IMR-90 (cell line): ENCODE data around the gene NYAP1. TPM values are rescaled to one million over a fixed set of nuclear protein-coding genes. Genes with fewer than 3 reads are reported as not detected.
A peak's percentile ranks its signal among the peaks of the same experiment; 100 is the strongest.

Experiments
- ATAC-seq: fragments of 200-7000 bp; cut with Tn5 transposase; 2 replicates; pipeline ENCODE4 v1.9.1; 2020; ENCODE audit warnings: low read depth, mild to moderate bottlenecking, moderate library complexity
- BruUV-seq: library from RNA; stranded (reverse); fragments of 400-500 nt; replicated peaks from 2 replicates; lab custom pipeline; 2021; lab: Mats Ljungman, UMichigan
- CTCF ChIA-PET: fragments of 300-600 bp; formaldehyde crosslinking; extraction: SDS; loops from one replicate; lab custom pipeline; 2021; ENCODE audit warnings: antibody characterized with exemption; lab: Yijun Ruan, JAX
- POLR2A ChIA-PET: fragments of 300-600 bp; sonication (Branson Sonifier 250); formaldehyde crosslinking; loops from one replicate; lab custom pipeline; 2022; ENCODE audit warnings: antibody characterized with exemption; ENCODE audit not compliant: unreplicated experiment; lab: Charles Lee
- DNase-seq: peaks from one replicate; pipeline ENCODE4 v3.0.0; 2013
- H2AFZ ChIP-seq: replicated peaks from 2 replicates; pipeline ENCODE3; 2013; ENCODE audit warnings: low read length, mild to moderate bottlenecking; ENCODE audit not compliant: poor library complexity
- H2AK5ac ChIP-seq: 2 replicates; pipeline ENCODE4 v1.6.1; 2013; ENCODE audit warnings: low read depth, low read length, inconsistent platforms
- H2AK9ac ChIP-seq: replicated peaks from 2 replicates; pipeline ENCODE3; 2013; ENCODE audit warnings: mild to moderate bottlenecking, low read depth, low read length, moderate library complexity; ENCODE audit not compliant: poor library complexity
- H2BK120ac ChIP-seq: 2 replicates; pipeline ENCODE4 v1.6.1; 2013; ENCODE audit warnings: low read depth, low read length, inconsistent platforms
- H2BK15ac ChIP-seq: 3 replicates; pipeline ENCODE4 v1.6.1; 2013; ENCODE audit warnings: low read depth, low read length, inconsistent platforms
- H2BK20ac ChIP-seq: 2 replicates; pipeline ENCODE4 v1.6.1; 2013; ENCODE audit warnings: low read depth, mild to moderate bottlenecking, inconsistent platforms, low read length, moderate library complexity
- H2BK5ac ChIP-seq: 2 replicates; pipeline ENCODE4 v1.6.1; 2013; ENCODE audit warnings: mild to moderate bottlenecking, low read depth, low read length, inconsistent platforms; ENCODE audit not compliant: poor library complexity, severe bottlenecking
- H3K14ac ChIP-seq: replicated peaks from 2 replicates; pipeline ENCODE4 v1.6.1; 2013; ENCODE audit warnings: low read depth, low read length, inconsistent platforms
- H3K18ac ChIP-seq: 2 replicates; pipeline ENCODE4 v1.6.1; 2013; ENCODE audit warnings: low read depth, low read length, control low read depth
- H3K23ac ChIP-seq: 2 replicates; pipeline ENCODE4 v1.6.1; 2013; ENCODE audit warnings: low read depth, low read length, inconsistent platforms
- H3K27ac ChIP-seq: 2 replicates; pipeline ENCODE4 v1.5.1; 2013; ENCODE audit warnings: mild to moderate bottlenecking, control low read depth, low read length; ENCODE audit not compliant: insufficient read depth
- H3K27me3 ChIP-seq: 2 replicates; pipeline ENCODE4 v1.6.1; 2013; ENCODE audit warnings: low read length; ENCODE audit not compliant: control insufficient read depth, insufficient read depth
- H3K36me3 ChIP-seq: 2 replicates; pipeline ENCODE4 v1.6.1; 2013; ENCODE audit warnings: low read length, mixed read lengths; ENCODE audit not compliant: control insufficient read depth, insufficient read depth
- H3K4ac ChIP-seq: 2 replicates; pipeline ENCODE4 v1.6.1; 2013; ENCODE audit warnings: low read depth, low read length, inconsistent platforms
- H3K4me1 ChIP-seq: 2 replicates; pipeline ENCODE4 v1.6.1; 2013; ENCODE audit warnings: low read length, mixed read lengths; ENCODE audit not compliant: control insufficient read depth, insufficient read depth
- H3K4me2 ChIP-seq: 2 replicates; pipeline ENCODE4 v1.6.1; 2013; ENCODE audit warnings: low read depth, mild to moderate bottlenecking, control low read depth, low read length, moderate library complexity
- H3K4me3 ChIP-seq: 2 replicates; pipeline ENCODE4 v1.5.1; 2013; ENCODE audit warnings: low read depth, mild to moderate bottlenecking, control low read depth, low read length, moderate library complexity; ENCODE audit not compliant: insufficient read depth
- H3K56ac ChIP-seq: 2 replicates; pipeline ENCODE4 v1.6.1; 2013; ENCODE audit warnings: low read length, inconsistent platforms; ENCODE audit not compliant: insufficient read depth; ENCODE audit errors: extremely low read depth
- H3K79me1 ChIP-seq, 2 experiments: 2 replicates each; pipeline ENCODE4 v1.6.1; 2013; ENCODE audit warnings: low read length in 2 of 2, inconsistent platforms in 1 of 2, low read depth in 1 of 2
- H3K9ac ChIP-seq: 2 replicates; pipeline ENCODE4 v1.6.1; 2013; ENCODE audit warnings: low read depth, low read length, control low read depth
- H3K9me1 ChIP-seq: 2 replicates; pipeline ENCODE4 v1.6.1; 2013; ENCODE audit warnings: low read length, inconsistent platforms; ENCODE audit not compliant: insufficient read depth
- H3K9me3 ChIP-seq: 2 replicates; pipeline ENCODE4 v1.6.1; 2013; ENCODE audit warnings: low read length; ENCODE audit not compliant: control insufficient read depth, insufficient read depth
- H4K20me1 ChIP-seq: 2 replicates; pipeline ENCODE4 v1.6.1; 2013; ENCODE audit warnings: low read length, inconsistent platforms; ENCODE audit not compliant: insufficient read depth
- H4K5ac ChIP-seq: 2 replicates; pipeline ENCODE4 v1.6.1; 2013; ENCODE audit warnings: mild to moderate bottlenecking, low read depth, low read length, control low read depth
- H4K8ac ChIP-seq, 2 experiments: 2 replicates each; pipeline ENCODE4 v1.6.1; 2013; ENCODE audit warnings: low read depth in 2 of 2, low read length in 2 of 2, control low read depth in 1 of 2, inconsistent platforms in 1 of 2
- H4K91ac ChIP-seq: 2 replicates; pipeline ENCODE4 v1.6.1; 2013; ENCODE audit warnings: low read depth, low read length, inconsistent platforms; ENCODE audit not compliant: insufficient read depth
- BHLHE40 ChIP-seq: fragments of 150-350 bp; IDR thresholded peaks from 2 replicates; pipeline ENCODE4 v1.6.1; 2016; ENCODE audit warnings: mild to moderate bottlenecking, low read depth, low read length
- CEBPB ChIP-seq: IDR thresholded peaks from 2 replicates; pipeline ENCODE4 v1.6.1; 2012; ENCODE audit warnings: low read depth, low read length, improper control_type of control experiment
- FOS ChIP-seq: fragments of 150-350 bp; IDR thresholded peaks from 2 replicates; pipeline ENCODE4 v1.6.1; 2016; ENCODE audit warnings: low read depth, low read length
- MAFK ChIP-seq: IDR thresholded peaks from 2 replicates; pipeline ENCODE4 v1.6.1; 2012; ENCODE audit warnings: low read depth, low read length, improper control_type of control experiment
- MAZ ChIP-seq: IDR thresholded peaks from 2 replicates; pipeline ENCODE4 v1.6.1; 2012; ENCODE audit warnings: low read depth, mild to moderate bottlenecking, low read length, improper control_type of control experiment, moderate library complexity, borderline replicate concordance
- NFE2L2 ChIP-seq: fragments of 150-350 bp; IDR thresholded peaks from 2 replicates; pipeline ENCODE4 v1.6.1; 2016; ENCODE audit warnings: low read depth, mild to moderate bottlenecking, low read length
- POLR2A ChIP-seq: IDR thresholded peaks from 2 replicates; pipeline ENCODE4 v1.6.1; 2012; ENCODE audit warnings: mild to moderate bottlenecking, low read depth, low read length
- RAD21 ChIP-seq: IDR thresholded peaks from 2 replicates; pipeline ENCODE4 v1.6.1; 2012; ENCODE audit warnings: low read length, improper control_type of control experiment
- RCOR1 ChIP-seq: IDR thresholded peaks from 2 replicates; pipeline ENCODE4 v1.6.1; 2012; ENCODE audit warnings: mild to moderate bottlenecking, low read length, improper control_type of control experiment; ENCODE audit not compliant: insufficient replicate concordance
- RFX5 ChIP-seq: IDR thresholded peaks from 2 replicates; pipeline ENCODE4 v1.8.0; 2012; ENCODE audit warnings: low read depth, mild to moderate bottlenecking, low read length, moderate library complexity
- SMC3 ChIP-seq: fragments of 150-350 bp; IDR thresholded peaks from 2 replicates; pipeline ENCODE4 v1.6.1; 2016; ENCODE audit warnings: low read depth, mild to moderate bottlenecking, antibody characterized with exemption, low read length, moderate library complexity
- whole genome bisulfite sequencing, 2 experiments: methylation state at CpG; one replicate each; pipeline versions ENCODE4 v1.1.5 to v1.1.7; 2013; ENCODE audit warnings: missing lambda C conversion rate in 2 of 2; ENCODE audit not compliant: insufficient read length in 1 of 2; ENCODE audit errors: extremely low coverage in 2 of 2; 5-methylcytosine and 5-hydroxymethylcytosine counted together
- dilution Hi-C: fragments of 300-500 bp; cut with HindIII; formaldehyde crosslinking; loops from one replicate; pipeline ENCODE4 v1.14.3; 2018; ENCODE audit warnings: low sequenced_read_pairs; ENCODE audit not compliant: unreplicated experiment
- in situ Hi-C: fragments of 300-500 bp; cut with MboI; formaldehyde crosslinking; loops from 3 replicates; pipeline ENCODE4 v1.14.3; 2019; ENCODE audit warnings: low sequenced_read_pairs, inconsistent platforms, mixed read lengths
- intact Hi-C: fragments of 100-400 bp; cut with micrococcal nuclease; formaldehyde crosslinking; loops from 2 replicates; pipeline ENCODE4 v1.10.0; 2022
- polyA plus RNA-seq, 3 experiments: library from polyadenylated mRNA; depleted of rRNA; stranded (reverse); fragments of >200 nt; gene quantifications; 2 replicates each; pipeline ENCODE4 v1.2.3, GENCODE V29; 2012; ENCODE audit warnings: low replicate concordance in 1 of 3
- total RNA-seq: library from RNA; depleted of rRNA; stranded (reverse); fragments of >200 nt; gene quantifications from 2 replicates; pipeline ENCODE4 v1.2.3, GENCODE V29; 2012
- TF ChIP-seq, protein P1 (sequence below): fragments of 150-350 bp; IDR thresholded peaks from 2 replicates; pipeline ENCODE4 v1.6.1; 2017; ENCODE audit warnings: mild to moderate bottlenecking, antibody characterized with exemption, low read length, low read depth
- TF ChIP-seq, protein P2 (sequence below): fragments of 150-350 bp; IDR thresholded peaks from 2 replicates; pipeline ENCODE4 v1.6.1; 2016; ENCODE audit warnings: low read depth, mild to moderate bottlenecking, low read length, moderate library complexity, borderline replicate concordance
- TF ChIP-seq, protein P3 (sequence below): conservative IDR thresholded peaks from 2 replicates; pipeline ENCODE4 v1.5.1; 2012; ENCODE audit warnings: mild to moderate bottlenecking, low read depth, low read length, improper control_type of control experiment

NYAP1 gene
- total and polyA plus RNA-seq, 2 of the 4 experiments (the other 2 are of a cell fraction): 0.18 to 1.3 TPM

DNA sequence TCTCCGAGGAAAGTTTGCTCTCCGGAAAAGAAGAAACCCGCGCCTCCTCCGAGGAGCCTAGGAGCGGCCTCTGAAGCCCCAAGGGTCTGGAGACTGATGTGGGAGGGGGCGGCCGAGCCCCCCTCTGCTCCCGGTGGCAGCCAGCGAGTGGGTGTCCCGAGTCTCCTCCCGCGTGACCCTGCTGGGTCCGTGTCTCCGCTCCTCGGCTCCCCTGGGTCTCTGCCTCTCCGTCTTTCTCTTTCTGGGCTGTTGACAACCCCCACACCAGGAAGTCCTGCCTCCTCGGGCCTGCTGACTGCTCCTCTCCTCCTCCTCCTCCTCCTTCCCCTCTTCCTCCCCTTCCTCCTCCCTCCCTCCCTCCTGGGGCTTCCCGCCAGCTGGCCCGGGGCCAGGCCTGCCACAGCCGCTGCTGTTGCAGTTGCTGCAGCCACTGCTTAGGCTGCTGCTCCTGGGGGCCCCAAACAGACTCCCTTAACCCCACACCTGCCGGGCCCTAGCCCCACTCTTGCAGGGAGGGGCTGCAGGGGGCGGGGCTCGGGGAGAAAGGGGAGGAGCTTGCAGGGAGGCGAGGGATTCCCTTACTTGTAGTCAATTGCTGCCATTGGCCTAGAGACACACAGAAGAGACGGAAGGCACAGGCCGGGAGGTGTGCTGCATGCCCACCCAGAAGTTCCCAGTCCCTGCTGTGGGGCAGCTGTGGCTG, 4.6 kb upstream of the NYAP1 start, which contains the start of gene TSC22D4:
Gene TSC22D4, minus strand, starts transcription at position 257 of the 703 bp plus-strand sequence. CDS start 1,176 bp downstream, outside the sequence.
- Histone ChIP-seq H3K23ac (peak within 1 kb of the TSS; percentile 81), H3K9ac (peak within 1 kb of the TSS; percentile 92), H3K4me3 (peak within 1 kb of the TSS; percentile 91), H4K91ac (peak within 1 kb of the TSS; percentile 70), H3K36me3 (peaks cover 16% of the 10 kb centered on the region; the same call in 1 of the 2 replicates), H3K4ac (peak within 1 kb of the TSS; percentile 77), H4K5ac (peak within 1 kb of the TSS; percentile 84; the same call in 1 of the 2 replicates), H2AFZ (peak within 1 kb of the TSS; percentile 91), H2BK20ac (no peak within 1 kb of the TSS), H3K56ac (peak within 1 kb of the TSS; percentile 87; the same call in 1 of the 2 replicates), H3K79me1 (peaks cover 20 to 41% of the 10 kb centered on the region in 2 experiments; a peak in 3 of 4 replicates), H2BK120ac (peak within 1 kb of the TSS; percentile 43; the same call in 1 of the 2 replicates), H2AK5ac (peak within 1 kb of the TSS; percentile 81), H3K18ac (peak within 1 kb of the TSS; percentile 30), H3K4me1 (peaks cover 21% of the 10 kb centered on the region), H3K14ac (peak within 1 kb of the TSS; percentile 70), H3K27me3 (no peaks in the 10 kb centered on the region), H4K20me1 (peaks cover 26% of the 10 kb centered on the region), H3K9me1 (no peaks in the 10 kb centered on the region), H3K4me2 (peak within 1 kb of the TSS; percentile 93), H3K27ac (peak within 1 kb of the TSS; percentile 80), H2BK15ac (peak within 1 kb of the TSS; percentile 5; the same call in 1 of the 3 replicates), H2AK9ac (peak within 1 kb of the TSS; percentile 99), H3K9me3 (no peaks in the 10 kb centered on the region), H2BK5ac (peak within 1 kb of the TSS; percentile 82), H4K8ac (peak within 1 kb of the TSS; percentile 81 to 86)
- DNase-seq (peak; percentile 92), ATAC-seq (peak; percentile 81)
- dilution Hi-C loops (no loop called here), in situ Hi-C loops (loop anchor here (10.0 kb wide), 1 partner anchor 196 kb away; the partner anchor contains the start of gene GNB2), intact Hi-C loops (loop anchor here (5.0 kb wide), 1 partner anchor 68 kb away; no protein-coding TSS in a partner anchor)
- no TSS peak for BruUV-seq
- POLR2A ChIA-PET: no interaction called here
- 0% methylated on average over 13 of the region's 27 CpGs; no CpG with 5 or more reads in 1 of the 2 experiments for WGBS, 2 experiments
- CTCF ChIA-PET: interaction anchor here (0.6 to 0.8 kb wide), 2 partner anchors 29 to 80 kb away, joined by 3 to 6 read pairs; no protein-coding TSS in a partner anchor
- TF ChIP-seq BHLHE40 (no peak), SMC3 (no peak), POLR2A (peak; percentile 65; the same call in 1 of the 2 replicates), FOS (no peak), RFX5 (no peak), MAZ (peak; percentile 99), RCOR1 (no peak), MAFK (no peak), NFE2L2 (no peak), CEBPB (no peak), RAD21 (no peak)
- TF ChIP-seq, protein P1, sequence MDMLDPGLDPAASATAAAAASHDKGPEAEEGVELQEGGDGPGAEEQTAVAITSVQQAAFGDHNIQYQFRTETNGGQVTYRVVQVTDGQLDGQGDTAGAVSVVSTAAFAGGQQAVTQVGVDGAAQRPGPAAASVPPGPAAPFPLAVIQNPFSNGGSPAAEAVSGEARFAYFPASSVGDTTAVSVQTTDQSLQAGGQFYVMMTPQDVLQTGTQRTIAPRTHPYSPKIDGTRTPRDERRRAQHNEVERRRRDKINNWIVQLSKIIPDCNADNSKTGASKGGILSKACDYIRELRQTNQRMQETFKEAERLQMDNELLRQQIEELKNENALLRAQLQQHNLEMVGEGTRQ: peak; percentile 36; the same call in 1 of the 2 replicates
- TF ChIP-seq, protein P2, sequence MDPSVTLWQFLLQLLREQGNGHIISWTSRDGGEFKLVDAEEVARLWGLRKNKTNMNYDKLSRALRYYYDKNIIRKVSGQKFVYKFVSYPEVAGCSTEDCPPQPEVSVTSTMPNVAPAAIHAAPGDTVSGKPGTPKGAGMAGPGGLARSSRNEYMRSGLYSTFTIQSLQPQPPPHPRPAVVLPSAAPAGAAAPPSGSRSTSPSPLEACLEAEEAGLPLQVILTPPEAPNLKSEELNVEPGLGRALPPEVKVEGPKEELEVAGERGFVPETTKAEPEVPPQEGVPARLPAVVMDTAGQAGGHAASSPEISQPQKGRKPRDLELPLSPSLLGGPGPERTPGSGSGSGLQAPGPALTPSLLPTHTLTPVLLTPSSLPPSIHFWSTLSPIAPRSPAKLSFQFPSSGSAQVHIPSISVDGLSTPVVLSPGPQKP: no peak
- TF ChIP-seq, protein P3, sequence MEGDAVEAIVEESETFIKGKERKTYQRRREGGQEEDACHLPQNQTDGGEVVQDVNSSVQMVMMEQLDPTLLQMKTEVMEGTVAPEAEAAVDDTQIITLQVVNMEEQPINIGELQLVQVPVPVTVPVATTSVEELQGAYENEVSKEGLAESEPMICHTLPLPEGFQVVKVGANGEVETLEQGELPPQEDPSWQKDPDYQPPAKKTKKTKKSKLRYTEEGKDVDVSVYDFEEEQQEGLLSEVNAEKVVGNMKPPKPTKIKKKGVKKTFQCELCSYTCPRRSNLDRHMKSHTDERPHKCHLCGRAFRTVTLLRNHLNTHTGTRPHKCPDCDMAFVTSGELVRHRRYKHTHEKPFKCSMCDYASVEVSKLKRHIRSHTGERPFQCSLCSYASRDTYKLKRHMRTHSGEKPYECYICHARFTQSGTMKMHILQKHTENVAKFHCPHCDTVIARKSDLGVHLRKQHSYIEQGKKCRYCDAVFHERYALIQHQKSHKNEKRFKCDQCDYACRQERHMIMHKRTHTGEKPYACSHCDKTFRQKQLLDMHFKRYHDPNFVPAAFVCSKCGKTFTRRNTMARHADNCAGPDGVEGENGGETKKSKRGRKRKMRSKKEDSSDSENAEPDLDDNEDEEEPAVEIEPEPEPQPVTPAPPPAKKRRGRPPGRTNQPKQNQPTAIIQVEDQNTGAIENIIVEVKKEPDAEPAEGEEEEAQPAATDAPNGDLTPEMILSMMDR: no peak
